Measurements from ENCODE around the gene MAT1A. TPM values are rescaled to one million over a fixed set of nuclear protein-coding genes. Genes with fewer than 3 reads are reported as not detected.
A peak's percentile ranks its signal among the peaks of the same experiment; 100 is the strongest.

MAT1A gene
- total RNA-seq, 1 donor from 2014 or later, result not detected

GRCh38 chr10:80283536-80284199 is 5.8 kb downstream of the MAT1A start:
- Mint-ChIP-seq H3K36me3 (ENCODE audit: unreplicated experiment) (no peaks in the 10 kb centered on the region), H3K27ac (ENCODE audit: unreplicated experiment) (no peak overlapping the region), H3K27me3 (ENCODE audit: unreplicated experiment) (peaks cover 6% of the 10 kb centered on the region), H3K4me1 (ENCODE audit: low read depth, unreplicated experiment) (no peaks in the 10 kb centered on the region), H3K9me3 (ENCODE audit: unreplicated experiment) (peaks cover 7% of the 10 kb centered on the region), H3K4me3 (ENCODE audit: unreplicated experiment) (no peak overlapping the region)
- TF ChIP-seq CTCF (IDR thresholded peaks at IDR 0.05; ENCODE audit: partially characterized antibody, unreplicated experiment), result no peak
- no peak for DNase-seq

GRCh38 chr10:80283119-80283518 is 6.3 kb downstream of the MAT1A start:
- no peak for TF ChIP-seq CTCF (IDR thresholded peaks at IDR 0.05; ENCODE audit: partially characterized antibody, unreplicated experiment)
- Mint-ChIP-seq H3K9me3 (ENCODE audit: unreplicated experiment) (peaks cover 8% of the 10 kb centered on the region), H3K4me1 (ENCODE audit: low read depth, unreplicated experiment) (no peaks in the 10 kb centered on the region), H3K36me3 (ENCODE audit: unreplicated experiment) (no peaks in the 10 kb centered on the region), H3K4me3 (ENCODE audit: unreplicated experiment) (no peak overlapping the region), H3K27ac (ENCODE audit: unreplicated experiment) (no peak overlapping the region), H3K27me3 (ENCODE audit: unreplicated experiment) (peaks cover 10% of the 10 kb centered on the region)
- DNase-seq, result no peak

- Mint-ChIP-seq H3K9me3 (ENCODE audit: unreplicated experiment) (peaks cover 9% of the 10 kb centered on the region), H3K4me1 (ENCODE audit: low read depth, unreplicated experiment) (peaks cover 5% of the 10 kb centered on the region), H3K27ac (ENCODE audit: unreplicated experiment) (peak overlapping the region; percentile 5), H3K4me3 (ENCODE audit: unreplicated experiment) (no peak overlapping the region), H3K36me3 (ENCODE audit: unreplicated experiment) (no peaks in the 10 kb centered on the region), H3K27me3 (ENCODE audit: unreplicated experiment) (peaks cover 12% of the 10 kb centered on the region)
- DNase-seq, result no peak
- TF ChIP-seq CTCF (IDR thresholded peaks at IDR 0.05; ENCODE audit: partially characterized antibody, unreplicated experiment), result no peak
These were observed 7.4 kb downstream of the MAT1A start for GRCh38 chr10:80281784-80282765.

- H3K27ac Mint-ChIP-seq (ENCODE audit: unreplicated experiment), result peak overlapping the region; percentile 5
- no peaks in the 10 kb centered on the region for H3K36me3 Mint-ChIP-seq (ENCODE audit: unreplicated experiment)
- DNase-seq, result no peak
- no peak overlapping the region for H3K4me3 Mint-ChIP-seq (ENCODE audit: unreplicated experiment)
- peaks cover 9% of the 10 kb centered on the region for H3K9me3 Mint-ChIP-seq (ENCODE audit: unreplicated experiment)
- peaks cover 15% of the 10 kb centered on the region for H3K27me3 Mint-ChIP-seq (ENCODE audit: unreplicated experiment)
- peaks cover 5% of the 10 kb centered on the region for H3K4me1 Mint-ChIP-seq (ENCODE audit: low read depth, unreplicated experiment)
- no peak for TF ChIP-seq CTCF (IDR thresholded peaks at IDR 0.05; ENCODE audit: partially characterized antibody, unreplicated experiment)
These were observed 8.2 kb downstream of the MAT1A start for GRCh38 chr10:80281292-80281691.

Measured in glutamatergic neuron (in vitro differentiated cells).